IMR-90 (cell line): Measurements from ENCODE around the gene RELL1.

Source experiments
- MXI1 ChIP-seq: IDR thresholded peaks from 2 replicates; pipeline ENCODE4 v1.6.1; 2012; ENCODE audit warnings: low read depth, mild to moderate bottlenecking, low read length, moderate library complexity, borderline replicate concordance
- POLR2A ChIP-seq: IDR thresholded peaks from 2 replicates; pipeline ENCODE4 v1.6.1; 2012; ENCODE audit warnings: mild to moderate bottlenecking, low read depth, low read length
- TF ChIP-seq, protein P1 (sequence below): conservative IDR thresholded peaks from 2 replicates; pipeline ENCODE4 v1.5.1; 2012; ENCODE audit warnings: mild to moderate bottlenecking, low read depth, low read length, improper control_type of control experiment
- TF ChIP-seq, protein P2 (sequence below): fragments of 150-350 bp; IDR thresholded peaks from 2 replicates; pipeline ENCODE4 v1.6.1; 2017; ENCODE audit warnings: mild to moderate bottlenecking, antibody characterized with exemption, low read length, low read depth

DNA sequence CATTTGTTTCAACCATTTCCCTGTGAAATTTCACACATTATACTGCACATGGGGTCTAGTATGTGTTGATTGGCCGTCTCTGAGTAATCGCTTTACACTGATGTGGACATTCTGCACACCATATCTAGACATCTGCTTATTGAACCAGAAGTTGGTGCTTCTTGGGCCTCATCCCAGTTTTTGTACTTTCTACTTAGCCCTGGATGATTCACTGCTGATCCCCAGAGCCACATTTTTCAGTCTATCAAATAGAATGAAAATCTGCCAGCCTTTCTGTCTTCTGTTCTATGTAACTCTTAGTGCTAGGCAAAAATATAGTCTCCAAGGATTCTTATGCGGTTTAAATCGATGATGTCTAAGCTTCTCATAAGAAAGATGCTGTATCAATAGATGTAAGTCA lies 40.5 kb upstream of the RELL1 start:
- TF ChIP-seq, protein P1, sequence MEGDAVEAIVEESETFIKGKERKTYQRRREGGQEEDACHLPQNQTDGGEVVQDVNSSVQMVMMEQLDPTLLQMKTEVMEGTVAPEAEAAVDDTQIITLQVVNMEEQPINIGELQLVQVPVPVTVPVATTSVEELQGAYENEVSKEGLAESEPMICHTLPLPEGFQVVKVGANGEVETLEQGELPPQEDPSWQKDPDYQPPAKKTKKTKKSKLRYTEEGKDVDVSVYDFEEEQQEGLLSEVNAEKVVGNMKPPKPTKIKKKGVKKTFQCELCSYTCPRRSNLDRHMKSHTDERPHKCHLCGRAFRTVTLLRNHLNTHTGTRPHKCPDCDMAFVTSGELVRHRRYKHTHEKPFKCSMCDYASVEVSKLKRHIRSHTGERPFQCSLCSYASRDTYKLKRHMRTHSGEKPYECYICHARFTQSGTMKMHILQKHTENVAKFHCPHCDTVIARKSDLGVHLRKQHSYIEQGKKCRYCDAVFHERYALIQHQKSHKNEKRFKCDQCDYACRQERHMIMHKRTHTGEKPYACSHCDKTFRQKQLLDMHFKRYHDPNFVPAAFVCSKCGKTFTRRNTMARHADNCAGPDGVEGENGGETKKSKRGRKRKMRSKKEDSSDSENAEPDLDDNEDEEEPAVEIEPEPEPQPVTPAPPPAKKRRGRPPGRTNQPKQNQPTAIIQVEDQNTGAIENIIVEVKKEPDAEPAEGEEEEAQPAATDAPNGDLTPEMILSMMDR = no peak
- TF ChIP-seq MXI1 (no peak), POLR2A (no peak)
- TF ChIP-seq, protein P2, sequence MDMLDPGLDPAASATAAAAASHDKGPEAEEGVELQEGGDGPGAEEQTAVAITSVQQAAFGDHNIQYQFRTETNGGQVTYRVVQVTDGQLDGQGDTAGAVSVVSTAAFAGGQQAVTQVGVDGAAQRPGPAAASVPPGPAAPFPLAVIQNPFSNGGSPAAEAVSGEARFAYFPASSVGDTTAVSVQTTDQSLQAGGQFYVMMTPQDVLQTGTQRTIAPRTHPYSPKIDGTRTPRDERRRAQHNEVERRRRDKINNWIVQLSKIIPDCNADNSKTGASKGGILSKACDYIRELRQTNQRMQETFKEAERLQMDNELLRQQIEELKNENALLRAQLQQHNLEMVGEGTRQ = no peak
